ENCODE data around the gene BMAL1. TPM values are rescaled to one million over a fixed set of nuclear protein-coding genes. Genes with fewer than 3 reads are reported as not detected.

The BMAL1 gene
- total RNA-seq, 1 experiment from 2014 or later: 14.3 TPM

Other genes with a start within 250 kb of the BMAL1 start
- gene BTBD10, start 185.4 kb downstream of the BMAL1 start, total RNA-seq (2014; rRNA removed; shearing (Covaris generic)): 92.6 and 98.6 TPM in 2 replicates
- not detected in 2 replicates for gene PTH, start 218.2 kb downstream of the BMAL1 start, total RNA-seq (2014; rRNA removed; shearing (Covaris generic))